HG03159 (cell line): ENCODE data around the gene JAZF1.

Experiments
- ATAC-seq: cut with Tn5 transposase; IDR thresholded peaks from one replicate; pipeline ENCODE4 v1.9.1; 2021; ENCODE audit warnings: mild to moderate bottlenecking, moderate library complexity; ENCODE audit not compliant: unreplicated experiment

JAZF1 gene

DNA sequence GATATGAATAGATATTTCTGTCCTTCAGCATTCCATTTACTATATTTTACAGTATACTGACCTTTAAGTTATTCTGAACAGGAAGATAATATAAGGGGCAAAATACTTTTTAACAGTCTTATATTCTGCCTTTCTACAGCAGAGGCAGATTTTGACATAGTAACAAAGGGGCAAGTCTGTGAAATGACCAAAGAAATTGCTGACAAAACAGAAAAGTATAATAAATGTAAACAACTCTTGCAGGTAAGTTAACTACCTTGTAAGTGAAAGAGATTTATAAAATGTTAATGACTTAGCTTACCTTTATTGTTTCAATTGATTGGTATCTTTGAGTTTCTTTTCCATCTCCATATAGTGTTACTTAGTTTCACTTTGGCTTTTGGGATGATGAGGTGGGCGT lies 384.6 kb downstream of the JAZF1 start:
- no peak for ATAC-seq

DNA sequence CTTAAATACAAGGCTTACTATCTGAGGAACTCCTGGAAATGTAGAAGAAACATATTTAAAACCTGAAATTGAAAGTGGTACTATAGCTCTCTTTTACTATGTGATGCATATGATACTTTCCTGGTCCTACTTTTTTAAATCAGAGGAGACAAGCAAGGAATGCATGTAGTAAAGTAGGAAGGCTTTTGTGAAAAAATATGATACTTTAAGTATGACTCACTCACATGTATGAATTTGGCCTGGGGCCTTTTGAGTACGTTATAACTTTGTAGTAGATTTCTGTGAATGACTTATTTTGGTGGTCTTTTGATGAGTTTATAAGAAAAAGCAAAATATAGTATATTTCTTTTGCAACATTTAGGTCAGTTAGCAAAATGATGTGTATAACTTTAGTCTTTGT lies 386.8 kb downstream of the JAZF1 start:
- ATAC-seq, result no peak

DNA sequence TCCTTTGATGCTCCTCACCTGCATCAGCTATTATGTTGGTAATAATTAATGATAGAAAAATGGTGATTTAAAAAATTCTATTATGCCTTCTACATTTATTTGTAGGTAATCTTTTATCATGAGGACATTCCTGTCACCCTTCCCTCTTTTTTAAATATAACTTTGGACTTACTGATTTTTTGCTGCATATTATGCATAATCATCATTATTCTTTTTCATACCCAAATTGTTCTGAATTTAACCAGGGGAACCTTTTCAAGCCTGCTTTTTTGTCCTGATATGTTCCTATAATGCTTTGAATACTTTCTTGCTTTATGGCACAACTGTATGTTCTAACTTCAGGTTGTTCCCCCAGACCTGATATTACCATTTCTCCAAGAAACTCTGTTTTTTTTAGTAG lies 392.2 kb downstream of the JAZF1 start:
- no peak for ATAC-seq

DNA sequence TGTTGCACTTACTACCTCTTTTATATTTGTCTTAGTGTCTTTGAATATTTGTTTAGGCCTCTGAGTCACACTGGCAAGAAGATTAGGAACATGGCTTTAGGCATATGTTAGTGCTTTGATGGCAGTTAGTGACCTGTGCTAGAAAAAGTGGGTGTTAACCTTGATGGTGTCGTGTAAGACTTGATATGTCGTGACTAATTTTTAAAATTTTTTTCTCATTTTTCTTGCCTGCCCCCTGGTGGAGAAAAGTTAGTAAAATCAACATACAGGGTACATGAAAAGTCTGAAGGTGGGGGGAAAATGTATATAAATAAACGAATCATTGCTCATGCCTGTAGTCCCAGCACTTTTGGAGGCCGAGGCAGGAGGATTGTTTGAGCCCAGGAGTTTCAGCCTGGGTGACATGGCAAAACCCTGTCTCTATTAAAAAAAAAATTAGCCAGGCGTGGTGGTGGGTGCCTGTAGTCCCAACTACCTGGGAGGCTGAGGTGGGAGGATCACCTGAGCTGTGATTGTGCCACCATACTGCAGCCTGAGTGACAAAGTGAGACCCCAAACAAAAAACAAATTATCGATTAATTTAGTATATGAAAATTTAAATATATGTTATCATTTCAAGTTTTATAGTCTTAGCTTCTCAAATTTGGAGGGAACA lies 396.1 kb downstream of the JAZF1 start:
- ATAC-seq, result no peak

DNA sequence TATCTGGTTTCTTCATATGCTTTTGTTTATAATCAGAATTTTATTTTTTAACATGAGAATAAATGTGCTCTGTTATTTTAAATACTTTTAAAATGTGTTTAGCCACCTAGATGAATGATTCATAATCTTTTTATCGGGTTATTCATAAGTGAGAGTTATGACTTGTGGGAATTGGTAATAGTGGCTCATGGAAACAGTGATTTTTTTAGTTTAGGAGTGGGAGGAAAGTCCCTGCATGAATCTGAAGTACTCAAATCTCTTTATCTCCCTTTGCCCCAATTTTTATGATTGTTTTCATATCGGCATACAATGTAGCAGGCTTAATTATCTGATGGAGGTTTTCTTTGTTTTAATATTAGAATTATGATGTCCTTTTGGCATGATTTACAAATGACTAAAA lies 397.7 kb downstream of the JAZF1 start:
- ATAC-seq, result no peak

DNA sequence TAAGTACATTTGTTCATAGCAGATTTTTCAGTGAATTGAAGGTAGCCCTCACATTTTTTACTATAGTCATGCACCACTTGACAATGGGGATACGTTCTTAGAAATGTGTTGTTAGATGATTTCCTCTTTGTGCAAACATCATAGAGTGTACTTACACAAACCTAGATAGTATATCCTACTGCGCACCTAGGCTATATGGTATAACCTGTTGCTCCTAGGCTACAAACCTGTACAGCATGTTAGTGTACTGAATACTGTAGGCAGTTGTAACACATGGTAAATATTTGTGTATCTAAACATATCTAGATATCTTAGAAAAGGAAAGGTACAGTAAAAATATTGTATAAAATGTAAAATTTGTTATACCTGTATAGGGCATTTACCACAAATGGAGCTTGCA lies 399.4 kb downstream of the JAZF1 start:
- no peak for ATAC-seq
